ENCODE measurements around the gene DDAH1.

- TF ChIP-seq CTCF (conservative IDR thresholded peaks at IDR 0.05; ENCODE audit: low read depth, low read length) (no peak), EZH2 (IDR thresholded peaks at IDR 0.05; ENCODE audit: low read length, unreplicated experiment) (no peak), EZH2phosphoT487 (IDR thresholded peaks at IDR 0.05; ENCODE audit: borderline replicate concordance, low read length) (no peak)
These were observed 77.2 kb downstream of the DDAH1 start for GRCh38 chr1:85387781-85388180.

Measured in PC-3 (cell line).